Measurements from ENCODE around the gene ABHD2.

DNA sequence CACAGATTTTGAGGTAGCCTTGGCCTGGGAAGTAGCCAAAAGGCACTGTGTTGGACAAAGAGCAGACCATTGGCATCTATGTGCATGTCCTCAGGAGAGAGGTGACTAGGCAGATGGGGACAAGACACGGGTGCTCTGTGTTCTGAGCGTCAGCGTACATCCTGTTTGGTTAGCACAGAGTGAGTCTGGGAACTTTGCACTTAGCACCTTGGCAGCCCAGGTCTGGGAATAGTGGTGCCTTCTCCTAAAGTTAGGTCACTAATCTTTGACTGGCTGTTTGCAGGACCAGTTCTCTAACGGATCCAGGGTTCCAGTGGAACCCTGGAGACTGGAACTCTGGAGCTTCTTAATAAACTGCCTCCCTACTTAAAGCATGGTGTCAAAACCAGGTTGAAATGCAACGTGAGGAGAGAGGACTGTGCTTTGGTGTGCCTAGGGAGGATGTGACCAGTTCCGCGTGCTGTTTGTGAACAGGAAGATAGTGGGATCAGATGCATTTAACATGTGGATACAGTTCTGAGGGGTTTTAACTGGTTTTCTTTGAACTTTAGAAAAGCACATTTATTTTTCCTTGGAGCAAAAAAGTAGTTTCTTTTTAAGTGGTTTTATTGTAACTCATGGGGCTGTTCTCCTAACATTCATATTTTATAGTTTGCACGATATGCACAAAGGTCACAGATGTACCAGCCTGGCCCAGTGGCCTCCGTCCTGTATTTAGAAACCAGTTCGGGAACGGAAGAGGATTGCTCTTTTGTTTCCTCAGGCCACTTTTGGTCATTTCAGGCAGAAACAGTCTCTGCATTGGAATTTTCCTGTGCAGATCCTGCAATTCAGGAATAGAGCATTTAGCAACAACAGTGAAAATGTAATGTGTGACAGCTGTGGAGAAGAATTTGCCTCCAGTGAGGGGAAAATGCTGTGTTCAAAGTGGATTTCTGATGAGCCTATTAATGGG lies 48.8 kb downstream of the ABHD2 start:
- peak; percentile 14 to 61 for TF ChIP-seq POLR2AphosphoS5 (IDR thresholded peaks at IDR 0.05)
- TF ChIP-seq CTCF (IDR thresholded peaks at IDR 0.05), result no peak

Data from upper lobe of left lung (tissue), 4 donors.